Superior temporal gyrus (tissue), 1 donor: ENCODE data around the gene MAML3.
A peak's percentile ranks its signal among the peaks of the same experiment; 100 is the strongest.

ENCODE experiments used
- DNase-seq: peaks from one replicate; pipeline ENCODE4 v3.0.0-alpha.2; 2016; ENCODE audit errors: extremely low spot score

MAML3 gene

GRCh38 chr4:139783741-139784484, 370.1 kb downstream of the MAML3 start:
- peak; percentile 67 for DNase-seq

- no peak for DNase-seq
These were observed 371.0 kb downstream of the MAML3 start for GRCh38 chr4:139782926-139783522.

- DNase-seq, result no peak
These were observed 372.9 kb downstream of the MAML3 start for GRCh38 chr4:139781066-139781465.

- no peak for DNase-seq
These were observed 374.3 kb downstream of the MAML3 start for GRCh38 chr4:139779691-139780090.

- no peak for DNase-seq
These were observed 376.2 kb downstream of the MAML3 start for GRCh38 chr4:139777757-139778156.

GRCh38 chr4:139776235-139776634, 377.7 kb downstream of the MAML3 start:
- DNase-seq, result no peak

GRCh38 chr4:139774759-139775487, 379.1 kb downstream of the MAML3 start:
- DNase-seq, result no peak

GRCh38 chr4:139773560-139774318, 380.2 kb downstream of the MAML3 start:
- DNase-seq, result no peak

GRCh38 chr4:139770361-139770760, 383.6 kb downstream of the MAML3 start:
- DNase-seq, result no peak

- DNase-seq, result no peak
These were observed 384.6 kb downstream of the MAML3 start for GRCh38 chr4:139769364-139769763.

- DNase-seq, result no peak
These were observed 385.1 kb downstream of the MAML3 start for GRCh38 chr4:139768896-139769295.

GRCh38 chr4:139768366-139768765, 385.6 kb downstream of the MAML3 start:
- no peak for DNase-seq

- DNase-seq, result no peak
These were observed 386.4 kb downstream of the MAML3 start for GRCh38 chr4:139767585-139767984.

GRCh38 chr4:139767168-139767567, 386.8 kb downstream of the MAML3 start:
- DNase-seq, result no peak

- DNase-seq, result no peak
These were observed 389.2 kb downstream of the MAML3 start for GRCh38 chr4:139764686-139765310.

GRCh38 chr4:139764182-139764581, 389.8 kb downstream of the MAML3 start:
- no peak for DNase-seq

GRCh38 chr4:139763672-139764071, 390.3 kb downstream of the MAML3 start:
- DNase-seq, result peak; percentile 58

- peak; percentile 56 for DNase-seq
These were observed 390.8 kb downstream of the MAML3 start for GRCh38 chr4:139763205-139763604.

- no peak for DNase-seq
These were observed 391.3 kb downstream of the MAML3 start for GRCh38 chr4:139762720-139763119.

- no peak for DNase-seq
These were observed 392.5 kb downstream of the MAML3 start for GRCh38 chr4:139761461-139761860.

- no peak for DNase-seq
These were observed 393.4 kb downstream of the MAML3 start for GRCh38 chr4:139760567-139760966.

GRCh38 chr4:139759097-139759496, 394.9 kb downstream of the MAML3 start:
- DNase-seq, result no peak
